B cell (primary cell): ENCODE results near the gene GPHA2. TPM values are rescaled to one million over a fixed set of nuclear protein-coding genes. Genes with fewer than 3 reads are reported as not detected.

ENCODE experiments used
- ATAC-seq: fragments of 200-7000 bp; cut with Tn5 transposase; one replicate; pipeline ENCODE4 v1.10.0; 2021; ENCODE audit warnings: low read depth, mild to moderate bottlenecking, moderate number of reproducible peaks, moderate library complexity
- CTCF ChIA-PET: fragments of 350-600 bp; sonication (Branson Sonifier 250); formaldehyde crosslinking; loops from one replicate; lab custom pipeline; 2021; ENCODE audit warnings: antibody characterized with exemption, inconsistent platforms; lab: Charles Lee
- POLR2A ChIA-PET: fragments of 350-600 bp; sonication (Branson Sonifier 250); formaldehyde crosslinking; loops from one replicate; lab custom pipeline; 2021; ENCODE audit warnings: antibody characterized with exemption; lab: Charles Lee
- DNase-seq: peaks from one replicate; pipeline ENCODE4 v3.0.0; 2013
- H2AFZ ChIP-seq: 2 replicates; pipeline ENCODE4 v1.6.1; 2012; ENCODE audit warnings: mild to moderate bottlenecking, low read depth, low read length; ENCODE audit not compliant: insufficient read depth, poor library complexity, severe bottlenecking
- H3K27ac ChIP-seq, 2 donors: 1 replicate in 1 of 2; 2 replicates in 1 of 2; pipeline ENCODE4 v1.5.1; 2012 to 2013; ENCODE audit warnings: low read length in 2 of 2, mild to moderate bottlenecking in 2 of 2, moderate library complexity in 1 of 2
- H3K27me3 ChIP-seq, 4 experiments: fragments of 200-600 bp in 1 of 4; sonication (generic) in 1 of 4; replicated peaks in 1 of 4; 1 replicate in 2 of 4; 2 replicates in 2 of 4; pipeline versions ENCODE4 v1.6.1 to v1.7.0; 2013 to 2016; ENCODE audit warnings: low read length in 3 of 4, mild to moderate bottlenecking in 2 of 4, mixed read lengths in 1 of 4, moderate library complexity in 1 of 4; ENCODE audit not compliant: insufficient read depth in 4 of 4, control insufficient read depth in 3 of 4; ENCODE audit errors: control extremely low read depth in 1 of 4
- H3K36me3 ChIP-seq, 2 experiments: replicated peaks in 1 of 2; 1 replicate in 1 of 2; 2 replicates in 1 of 2; pipeline versions ENCODE4 v1.6.1 to v1.7.1; 2013; ENCODE audit warnings: low read length in 1 of 2; ENCODE audit not compliant: insufficient read depth in 2 of 2, control insufficient read depth in 1 of 2; ENCODE audit errors: control extremely low read depth in 1 of 2, extremely low read depth in 1 of 2
- H3K4me1 ChIP-seq, 2 donors: fragments of 200-600 bp in 1 of 2; sonication (generic) in 1 of 2; 1 replicate in 1 of 2; 2 replicates in 1 of 2; pipeline versions ENCODE4 v1.5.1 to v1.6.1; 2013 to 2017; ENCODE audit warnings: low read length in 2 of 2; ENCODE audit not compliant: control insufficient read depth in 2 of 2, insufficient read depth in 2 of 2
- H3K4me2 ChIP-seq: replicated peaks from 2 replicates; pipeline ENCODE3; 2012; ENCODE audit warnings: mild to moderate bottlenecking, low read depth, low read length; ENCODE audit not compliant: poor library complexity, severe bottlenecking
- H3K4me3 ChIP-seq, 5 experiments: fragments of 200-600 bp in 1 of 5; sonication (generic) in 1 of 5; 1 replicate in 3 of 5; 2 replicates in 2 of 5; pipeline versions ENCODE4 v1.5.1 to v1.7.0; 2011 to 2016; ENCODE audit warnings: low read length in 4 of 5, mild to moderate bottlenecking in 4 of 5, low read depth in 2 of 5, control low read depth in 1 of 5, moderate library complexity in 1 of 5; ENCODE audit not compliant: insufficient read depth in 1 of 5; ENCODE audit errors: control extremely low read depth in 1 of 5, extremely low read depth in 1 of 5
- H3K79me2 ChIP-seq: fragments of 200-600 bp; sonication (generic); one replicate; pipeline ENCODE4 v1.6.0; 2016; ENCODE audit warnings: low read length; ENCODE audit not compliant: control insufficient read depth, insufficient read depth
- H3K9ac ChIP-seq: fragments of 200-600 bp; sonication (generic); 2 replicates; pipeline ENCODE4 v1.6.1; 2017; ENCODE audit warnings: mild to moderate bottlenecking, low read length, moderate library complexity
- H3K9me3 ChIP-seq, 3 donors: one replicate each; pipeline versions ENCODE4 v1.6.1 to v1.7.1; 2013; ENCODE audit warnings: low read length in 2 of 3; ENCODE audit not compliant: control insufficient read depth in 2 of 3, insufficient read depth in 1 of 3; ENCODE audit errors: control extremely low read depth in 1 of 3
- H4K20me1 ChIP-seq: 2 replicates; pipeline ENCODE4 v1.6.0; 2012; ENCODE audit warnings: mild to moderate bottlenecking, low read length; ENCODE audit not compliant: insufficient read depth, control insufficient read depth, poor library complexity, severe bottlenecking
- H3K27ac Mint-ChIP-seq: one replicate; pipeline ENCODE4 v1.8.0; 2021; ENCODE audit warnings: mixed read lengths
- H3K27me3 Mint-ChIP-seq: one replicate; pipeline ENCODE4 v1.8.0; 2021; ENCODE audit warnings: mixed read lengths
- H3K4me1 Mint-ChIP-seq: one replicate; pipeline ENCODE4 v1.8.0; 2021; ENCODE audit warnings: mixed read lengths
- H3K4me3 Mint-ChIP-seq: one replicate; pipeline ENCODE4 v1.8.0; 2021; ENCODE audit warnings: mixed read lengths
- H3K9me3 Mint-ChIP-seq: one replicate; pipeline ENCODE4 v1.8.0; 2022; ENCODE audit warnings: mixed read lengths; ENCODE audit not compliant: insufficient read depth
- CTCF ChIP-seq: fragments of 200-600 bp; IDR thresholded peaks from one replicate; pipeline ENCODE4 v1.8.0; 2022; ENCODE audit warnings: antibody characterized with exemption, mild to moderate bottlenecking
- EZH2 ChIP-seq: IDR thresholded peaks from 2 replicates; pipeline ENCODE4 v1.6.1; 2012; ENCODE audit warnings: borderline replicate concordance, low read depth, mild to moderate bottlenecking, moderate library complexity, low read length; ENCODE audit not compliant: insufficient read depth, poor library complexity, severe bottlenecking
- WGBS: methylation state at CpG from one replicate; pipeline ENCODE4 v1.1.5; 2013; ENCODE audit warnings: missing lambda C conversion rate; ENCODE audit not compliant: insufficient coverage; 5-methylcytosine and 5-hydroxymethylcytosine counted together
- intact Hi-C: fragments of 100-400 bp; cut with micrococcal nuclease; formaldehyde crosslinking; loops from one replicate; pipeline ENCODE4 v1.10.0; 2022
- polyA plus RNA-seq: library from polyadenylated mRNA; depleted of rRNA; stranded (reverse); fragments of >200 nt; gene quantifications from 2 replicates; pipeline ENCODE4 v1.2.3, GENCODE V29; 2012
- total RNA-seq, 2 donors: library from RNA; stranded (reverse); fragments of 120-200 nt in 1 of 2; gene quantifications; 1 replicate in 1 of 2; 2 replicates in 1 of 2; pipeline versions ENCODE4 v1.2.3 to v1.2.4, GENCODE V29; 2013 to 2022

GPHA2 gene
- total and polyA plus RNA-seq, 2 donors (not counting 1 experiment from before 2014, with no cell fraction given) = 0.39 to 2.8 TPM

- DNase-seq (peak; percentile 92), ATAC-seq (peak; percentile 78)
- Histone ChIP-seq H3K4me2 (peak within 1 kb of the TSS; percentile 90), H4K20me1 (no peaks in the 10 kb centered on the region), H3K27ac (peak within 1 kb of the TSS; percentile 61 to 73), H3K27me3 (peaks cover 0 to 3% (median 1%) of the 10 kb centered on the region in 4 experiments), H3K79me2 (no peaks in the 10 kb centered on the region), H3K9me3 (no peaks in the 10 kb centered on the region), H2AFZ (peak within 1 kb of the TSS; percentile 88), H3K4me1 (peaks cover 31 to 40% of the 10 kb centered on the region in 2 donors), H3K4me3 (peak within 1 kb of the TSS; percentile 40 to 67 (median 50)), H3K36me3 (no peaks in the 10 kb centered on the region), H3K9ac (peak within 1 kb of the TSS; percentile 61)
- Mint-ChIP-seq H3K4me3 (peak within 1 kb of the TSS; percentile 82), H3K27me3 (peaks cover 3% of the 10 kb centered on the region), H3K4me1 (peaks cover 27% of the 10 kb centered on the region), H3K27ac (peak within 1 kb of the TSS; percentile 79), H3K9me3 (no peaks in the 10 kb centered on the region)
- ChIA-PET POLR2A (interaction anchor here (0.7 to 1.4 kb wide), 3 partner anchors 68 to 150 kb away, joined by 3 to 8 read pairs (median 7); partner anchors contain the start of genes FAU and MRPL49), CTCF (interaction anchor here (0.6 kb wide), 1 partner anchor 1415 kb away, joined by 3 read pairs; no protein-coding TSS in a partner anchor)
- intact Hi-C loops = loop anchor here (1.0 to 5.0 kb wide), 2 partner anchors 43 to 54 kb away; partner anchors contain the start of genes ARL2 and ATG2A
- no peak for TF ChIP-seq CTCF
- TF ChIP-seq EZH2 = no peak
- 23% methylated on average over 60 of the region's 69 CpGs for WGBS
These were observed 35.9 kb upstream of the GPHA2 start, which contains the start of gene MAJIN for GRCh38 chr11:64971421-64972233. TSS of gene MAJIN (minus strand) at chr11:64972108. CDS start at chr11:64959405, 12,703 bp downstream.
